Thoracic aorta (tissue), 2 donors: ENCODE results near the gene TEDC2. TPM values are rescaled to one million over a fixed set of nuclear protein-coding genes. Genes with fewer than 3 reads are reported as not detected.
A peak's percentile ranks its signal among the peaks of the same experiment; 100 is the strongest.

ENCODE experiments used
- ATAC-seq: fragments of 150-250 bp; one replicate; pipeline ENCODE4 v1.8.0; 2017; ENCODE audit warnings: low read depth; ENCODE audit not compliant: insufficient number of reproducible peaks, low FRiP score
- DNase-seq: peaks from one replicate; pipeline ENCODE4 v3.0.0-alpha.2; 2020; ENCODE audit warnings: low spot score
- H3K27ac ChIP-seq, 2 donors: fragments of 200-600 bp; sonication (generic); 1 replicate in 1 of 2; 2 replicates in 1 of 2; pipeline ENCODE4 v1.5.1; 2016; ENCODE audit warnings: mild to moderate bottlenecking in 2 of 2, moderate library complexity in 2 of 2
- H3K27me3 ChIP-seq: fragments of 200-600 bp; sonication (generic); replicated peaks from 2 replicates; pipeline ENCODE4 v1.6.0; 2016; ENCODE audit warnings: mild to moderate bottlenecking; ENCODE audit not compliant: insufficient read depth
- H3K36me3 ChIP-seq: fragments of 200-600 bp; sonication (generic); one replicate; pipeline ENCODE4 v1.5.1; 2016
- H3K4me1 ChIP-seq, 2 donors: fragments of 200-600 bp; sonication (generic); 1 replicate in 1 of 2; 2 replicates in 1 of 2; pipeline versions ENCODE4 v1.5.1 to v1.6.0; 2016; ENCODE audit warnings: low read depth in 2 of 2, mild to moderate bottlenecking in 1 of 2; ENCODE audit not compliant: control insufficient read depth in 1 of 2
- H3K4me3 ChIP-seq: fragments of 200-600 bp; sonication (generic); 2 replicates; pipeline ENCODE4 v1.5.1; 2016; ENCODE audit warnings: mild to moderate bottlenecking
- H3K9me3 ChIP-seq: fragments of 200-600 bp; sonication (generic); 2 replicates; pipeline ENCODE4 v1.5.1; 2016
- CTCF ChIP-seq: fragments of 200-600 bp; sonication (generic); IDR thresholded peaks from one replicate; pipeline ENCODE4 v1.5.1; 2019; ENCODE audit warnings: antibody characterized with exemption
- total RNA-seq, 2 donors: library from RNA; depleted of rRNA; stranded (reverse); fragments of >200 nt; gene quantifications; one replicate each; pipeline versions ENCODE4 v1.1.0 to v1.2.3, GENCODE V29; 2016

Gene TEDC2
- total RNA-seq, 2 donors from 2014 or later, result 0.27 TPM; not detected in 1

- Histone ChIP-seq H3K9me3 (no peaks in the 10 kb centered on the region), H3K27ac (no peak overlapping the region), H3K4me3 (no peak overlapping the region), H3K4me1 (peaks cover 25 to 39% of the 10 kb centered on the region in 2 donors), H3K27me3 (no peaks in the 10 kb centered on the region), H3K36me3 (no peaks in the 10 kb centered on the region)
- TF ChIP-seq CTCF, result no peak
- no peak for DNase-seq
- no peak for ATAC-seq
Observed at GRCh38 chr16:2501946-2502895, 42.3 kb downstream of the TEDC2 start.

GRCh38 chr16:2505695-2506094 is 45.8 kb downstream of the TEDC2 start:
- no peak for TF ChIP-seq CTCF
- no peaks in the 10 kb centered on the region for H3K36me3 ChIP-seq

GRCh38 chr16:2507052-2507659 is 47.2 kb downstream of the TEDC2 start:
- Histone ChIP-seq H3K9me3 (no peaks in the 10 kb centered on the region), H3K27me3 (no peaks in the 10 kb centered on the region), H3K4me1 (peaks cover 0 to 6% of the 10 kb centered on the region in 2 donors), H3K4me3 (no peak overlapping the region), H3K27ac (peak overlapping the region in 1 of 2 donors; percentile 49), H3K36me3 (no peaks in the 10 kb centered on the region)
- TF ChIP-seq CTCF, result no peak
- no peak for DNase-seq
- ATAC-seq, result no peak

More at GRCh38 chr16:2505695-2506094, 45.8 kb downstream of the TEDC2 start:
- Histone ChIP-seq H3K4me1 (peaks cover 8 to 13% of the 10 kb centered on the region in 2 donors), H3K27me3 (no peaks in the 10 kb centered on the region), H3K9me3 (no peaks in the 10 kb centered on the region), H3K4me3 (no peak overlapping the region), H3K27ac (no peak overlapping the region)
- DNase-seq, result no peak
- ATAC-seq, result no peak

- Histone ChIP-seq H3K36me3 (no peaks in the 10 kb centered on the region), H3K27ac (peak overlapping the region in 1 of 2 donors; percentile 49), H3K9me3 (no peaks in the 10 kb centered on the region), H3K27me3 (no peaks in the 10 kb centered on the region), H3K4me3 (no peak overlapping the region), H3K4me1 (peaks cover 0 to 6% of the 10 kb centered on the region in 2 donors)
- DNase-seq (no peak), ATAC-seq (no peak)
- TF ChIP-seq CTCF, result no peak
Observed at GRCh38 chr16:2507665-2508064, 47.8 kb downstream of the TEDC2 start.

GRCh38 chr16:2508722-2509400 is 49.0 kb downstream of the TEDC2 start:
- no peaks in the 10 kb centered on the region for H3K36me3 ChIP-seq
- H3K4me1 ChIP-seq, result peaks cover 0 to 12% of the 10 kb centered on the region in 2 donors
- ATAC-seq, result no peak
- no peak for TF ChIP-seq CTCF
- H3K27ac ChIP-seq, result no peak overlapping the region
- H3K4me3 ChIP-seq, result no peak overlapping the region
- no peak for DNase-seq
- H3K27me3 ChIP-seq, result no peaks in the 10 kb centered on the region
- H3K9me3 ChIP-seq, result no peaks in the 10 kb centered on the region
